Kidney tubule cell (primary cell): ENCODE measurements around the gene BANP.
"Not testable (repeated sequence)": the region's sequence is repeated elsewhere in the genome, so short reads cannot be mapped to it uniquely, and the experiment has no call there.

Experiments
- DNase-seq: peaks from one replicate; pipeline ENCODE4 v3.0.0-alpha.2; 2018; ENCODE audit warnings: low spot score

BANP gene

DNA sequence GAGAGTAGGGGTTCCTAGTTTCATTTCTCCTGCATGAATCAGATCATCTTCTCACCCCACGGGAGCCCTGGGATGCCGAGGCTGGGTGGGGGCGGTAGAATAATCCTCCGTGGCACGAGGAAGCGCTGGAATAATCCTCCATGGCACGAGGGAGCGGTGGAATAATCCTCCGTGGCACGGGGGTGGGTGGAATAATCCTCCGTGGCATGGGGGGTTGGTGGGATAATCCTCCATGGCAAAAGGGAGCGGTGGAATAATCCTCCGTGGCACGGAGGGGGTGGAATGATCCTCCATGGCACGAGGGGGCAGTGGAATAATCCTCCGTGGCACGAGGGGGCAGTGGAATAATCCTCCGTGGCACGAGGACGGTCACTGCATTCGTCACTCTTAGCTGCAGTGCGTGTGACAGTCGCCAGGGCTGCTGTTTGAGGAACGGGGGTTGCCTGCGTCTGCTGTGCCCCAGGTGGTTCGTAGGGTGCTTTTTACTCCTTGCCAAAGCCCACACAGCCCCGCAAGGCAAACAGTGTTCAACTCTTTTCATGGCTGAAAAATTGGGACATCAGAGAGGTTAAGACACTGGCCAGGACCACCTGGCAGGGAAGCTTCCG, 152.5 kb downstream of the BANP start:
- no peak for DNase-seq

DNA sequence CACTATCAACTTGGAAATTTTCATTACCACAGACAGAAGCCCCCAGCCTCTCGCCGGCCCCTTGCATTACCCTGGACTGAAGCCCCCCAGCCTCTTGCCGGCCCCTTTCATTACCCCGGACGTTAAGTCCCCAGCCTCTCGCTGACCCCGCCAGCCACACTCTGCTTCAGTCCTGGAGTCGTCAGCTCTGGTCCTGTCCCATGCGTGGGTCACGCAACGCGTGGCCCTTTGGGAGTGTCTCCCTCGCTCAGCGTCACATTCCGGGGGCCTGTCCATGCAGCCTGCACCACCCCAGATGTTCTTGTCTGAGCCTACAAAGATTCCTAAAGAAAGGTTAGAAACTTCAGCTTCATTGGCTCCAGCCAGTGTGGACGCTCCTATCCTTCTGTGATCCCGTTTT, 153.1 kb downstream of the BANP start:
- DNase-seq, result not testable (repeated sequence)

GRCh38 chr16:88105574-88106140, 154.4 kb downstream of the BANP start:
- DNase-seq, result not testable (repeated sequence)

DNA sequence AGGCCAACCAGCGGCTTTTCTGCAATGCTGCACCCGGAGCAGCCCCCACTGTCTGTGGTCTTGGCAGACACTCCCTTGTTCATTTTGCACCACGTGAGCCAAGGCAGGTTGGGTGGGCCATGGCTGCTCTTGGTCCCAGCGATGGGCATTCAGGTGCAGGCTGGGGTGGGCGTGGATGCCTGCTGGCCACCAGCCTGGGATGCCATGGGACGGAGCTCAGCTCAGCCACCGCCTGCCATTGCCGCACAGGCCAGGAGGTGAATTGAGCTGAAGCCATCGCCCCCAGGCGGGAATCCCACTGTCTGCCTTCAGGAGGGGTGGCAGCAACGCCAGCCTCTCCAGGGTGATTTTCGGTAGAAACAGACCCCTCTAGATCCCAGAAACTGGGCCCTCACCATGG, 155.3 kb downstream of the BANP start:
- DNase-seq, result not testable (repeated sequence)

DNA sequence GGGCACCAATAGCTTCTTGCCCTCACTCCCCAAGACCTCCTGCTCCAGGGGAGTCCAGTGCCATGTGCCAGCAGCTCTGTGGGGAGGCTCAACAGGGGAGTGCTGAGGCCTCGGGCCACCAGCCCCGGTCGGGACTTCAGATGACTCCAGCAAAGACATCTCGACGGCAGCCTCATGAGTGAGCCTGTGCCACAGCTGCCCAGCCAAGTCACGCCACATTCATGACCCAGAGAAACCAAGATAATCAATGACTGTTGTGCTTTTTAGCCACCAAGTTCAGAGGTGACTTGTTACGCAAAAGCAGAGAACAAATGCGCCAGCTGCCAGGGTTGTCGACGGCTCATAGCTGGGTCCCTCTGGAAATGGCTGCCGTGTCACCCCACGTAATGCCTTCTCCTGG, 157.5 kb downstream of the BANP start:
- no peak for DNase-seq

DNA sequence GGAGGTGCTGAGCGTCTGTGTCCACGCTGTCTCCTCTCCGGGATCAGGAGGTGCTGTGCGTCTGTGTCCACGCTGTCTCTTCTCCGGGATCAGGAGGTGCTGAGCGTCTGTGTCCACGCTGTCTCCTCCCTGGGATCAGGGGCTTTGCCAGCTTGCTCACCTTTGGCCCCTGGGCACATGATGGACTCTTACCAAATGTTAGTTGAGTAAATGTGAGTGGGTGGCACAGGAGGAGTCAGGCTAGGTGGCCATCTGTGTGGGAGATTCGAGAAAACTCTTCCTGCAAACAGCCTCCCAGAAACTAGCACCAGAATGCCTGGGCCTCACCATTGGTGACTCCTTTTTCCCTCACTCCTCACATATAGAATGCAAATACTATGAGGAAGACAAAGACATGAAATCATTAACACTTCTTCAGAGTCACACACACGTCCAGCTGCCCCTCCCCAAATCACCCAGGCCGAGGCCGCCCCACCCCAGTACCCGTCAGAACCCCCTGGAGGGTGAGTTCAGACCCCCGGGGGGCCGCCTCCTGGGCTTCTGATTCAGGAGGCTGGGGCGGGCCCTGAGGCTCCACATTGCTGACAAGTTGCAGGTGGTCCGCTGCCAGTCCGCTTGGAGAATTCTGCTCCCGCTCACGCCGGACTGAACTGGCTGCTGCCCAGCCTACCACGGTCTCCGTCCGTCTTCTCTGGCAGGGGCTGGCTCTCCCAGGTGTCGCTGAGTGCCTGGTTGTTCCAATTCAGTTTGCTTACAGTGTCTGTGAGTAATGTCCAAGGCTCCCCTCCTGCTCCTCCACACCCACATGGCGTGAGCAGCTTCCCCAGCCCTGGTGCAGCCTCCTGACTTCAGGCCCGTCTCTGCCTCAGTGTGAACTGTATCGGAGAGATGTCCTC, 158.7 kb downstream of the BANP start:
- peak; percentile 9 for DNase-seq

- DNase-seq, result not testable (repeated sequence)
Observed at GRCh38 chr16:88110875-88111494, 159.8 kb downstream of the BANP start.

- DNase-seq, result not testable (repeated sequence)
Observed at GRCh38 chr16:88111976-88112375, 160.7 kb downstream of the BANP start.

- DNase-seq, result no peak
Observed at GRCh38 chr16:88113545-88114045, 162.4 kb downstream of the BANP start.

DNA sequence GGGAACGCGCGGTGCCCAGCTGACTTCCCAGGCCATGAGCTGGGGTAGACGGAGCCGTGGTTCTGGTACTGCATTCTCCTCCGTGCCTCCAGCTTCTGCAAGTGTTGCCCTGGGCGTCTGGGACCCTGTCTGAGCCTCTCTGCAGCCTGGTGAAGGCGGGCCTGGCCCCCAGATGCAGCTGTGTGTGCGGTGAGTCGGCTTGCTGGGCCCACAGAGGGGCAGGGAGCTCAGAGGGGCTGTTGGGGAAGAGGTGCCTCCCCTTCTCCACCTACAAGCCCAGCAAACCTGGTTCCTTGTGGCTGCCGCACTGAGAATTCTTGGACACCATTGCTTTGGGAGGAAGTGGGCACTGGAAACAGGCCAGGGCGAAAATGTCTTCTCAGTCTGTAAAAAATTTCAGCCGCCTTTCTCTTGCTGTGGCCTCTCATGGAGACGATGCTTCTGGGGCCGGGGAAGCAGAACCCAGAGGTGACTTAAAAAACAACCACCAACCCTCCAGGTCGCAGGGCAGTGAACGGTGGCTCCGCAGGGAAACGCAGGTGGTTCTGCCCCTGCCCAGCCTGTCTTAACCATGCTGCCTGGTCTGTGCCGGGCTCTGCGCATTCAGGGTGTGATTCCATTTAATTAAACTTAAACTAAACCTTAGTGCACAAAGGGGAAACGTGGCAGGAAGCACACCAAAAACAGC, 163.5 kb downstream of the BANP start:
- DNase-seq, result not testable (repeated sequence)

- no peak for DNase-seq
Observed at GRCh38 chr16:88116121-88116520, 164.9 kb downstream of the BANP start.

DNA sequence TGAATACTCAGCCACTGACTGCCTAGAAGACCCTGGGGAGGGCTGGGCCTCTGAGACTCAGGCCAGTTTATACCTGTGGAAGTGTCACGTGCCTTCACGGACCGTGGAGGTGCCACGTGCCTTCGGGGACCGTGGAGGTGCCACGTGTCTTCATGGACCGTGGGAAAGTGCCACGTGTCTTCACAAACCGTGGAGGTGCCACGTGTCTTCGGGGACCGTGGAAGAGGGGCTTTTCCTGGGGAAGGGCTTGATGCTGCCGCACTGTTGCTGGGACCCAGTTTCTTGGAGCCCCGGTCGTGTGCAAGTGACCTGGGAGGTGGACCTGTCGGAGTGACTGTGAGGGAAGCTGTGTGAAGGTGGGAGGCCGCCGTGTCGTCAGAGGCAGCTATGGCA, 166.2 kb downstream of the BANP start:
- no peak for DNase-seq

DNA sequence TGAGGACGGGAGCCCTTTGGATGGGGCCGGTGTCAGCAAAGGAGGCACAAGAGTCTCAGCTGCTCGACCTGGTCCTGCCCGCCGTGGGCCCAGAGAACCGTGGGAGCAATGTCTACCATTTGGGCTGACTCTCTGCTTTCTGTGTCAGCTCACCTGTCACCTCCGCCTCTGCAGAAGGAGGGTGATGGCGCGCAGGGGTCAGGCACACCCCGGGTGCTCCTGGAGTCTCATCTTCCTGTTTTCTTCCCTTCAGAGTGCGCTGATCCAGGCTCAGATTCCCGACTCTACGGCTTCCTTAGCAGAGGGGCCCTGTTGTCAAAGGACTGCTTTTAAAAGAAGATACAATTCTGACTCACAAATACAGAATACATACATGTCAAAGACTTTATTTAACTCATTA, 167.1 kb downstream of the BANP start:
- DNase-seq, result no peak

- peak; percentile 60 for DNase-seq
Observed at GRCh38 chr16:88118852-88119741, 167.9 kb downstream of the BANP start.

DNA sequence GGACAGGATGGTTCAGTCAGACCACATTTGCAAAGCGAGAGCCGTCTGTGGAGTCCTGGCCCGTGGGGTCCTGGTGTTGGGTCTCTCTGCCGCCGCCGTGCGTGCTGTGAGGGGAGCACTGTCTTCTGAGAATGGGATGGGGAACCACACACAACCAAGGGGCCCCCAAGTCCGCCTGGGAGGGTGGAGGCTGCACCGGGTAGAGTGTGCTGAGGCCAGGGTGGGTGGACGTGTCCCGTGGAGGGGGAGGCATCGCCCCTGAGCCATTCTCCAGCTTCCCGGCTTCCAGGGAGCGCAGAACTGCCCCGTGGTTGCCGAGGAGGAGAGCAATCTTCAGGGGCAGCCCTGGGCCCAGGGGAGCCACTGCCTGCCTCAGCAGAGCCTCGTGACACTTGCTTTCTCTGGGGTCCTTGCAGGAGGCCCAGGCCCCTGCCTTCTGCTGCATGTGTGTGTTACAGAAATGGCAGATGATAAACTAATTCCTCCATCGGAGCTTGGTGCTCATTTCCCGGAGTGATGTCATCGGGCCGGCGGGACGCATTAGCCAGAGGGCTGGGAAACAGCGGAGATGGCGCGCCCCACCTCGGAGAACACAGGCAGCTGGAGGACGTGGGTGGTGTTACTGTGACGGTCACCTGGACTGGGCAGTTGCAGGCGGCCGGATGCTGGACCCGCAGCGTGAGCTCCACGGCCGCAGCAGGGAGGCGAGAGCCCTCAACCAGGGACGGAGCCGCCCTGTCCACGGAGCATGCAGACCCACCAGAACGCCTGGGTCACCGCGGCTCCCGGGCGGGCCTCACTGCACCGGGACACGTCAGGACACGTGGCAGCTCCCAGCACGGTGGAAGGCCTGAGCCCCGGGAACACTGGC, 168.9 kb downstream of the BANP start:
- DNase-seq, result not testable (repeated sequence)

GRCh38 chr16:88120812-88121211, 169.6 kb downstream of the BANP start:
- no peak for DNase-seq

DNA sequence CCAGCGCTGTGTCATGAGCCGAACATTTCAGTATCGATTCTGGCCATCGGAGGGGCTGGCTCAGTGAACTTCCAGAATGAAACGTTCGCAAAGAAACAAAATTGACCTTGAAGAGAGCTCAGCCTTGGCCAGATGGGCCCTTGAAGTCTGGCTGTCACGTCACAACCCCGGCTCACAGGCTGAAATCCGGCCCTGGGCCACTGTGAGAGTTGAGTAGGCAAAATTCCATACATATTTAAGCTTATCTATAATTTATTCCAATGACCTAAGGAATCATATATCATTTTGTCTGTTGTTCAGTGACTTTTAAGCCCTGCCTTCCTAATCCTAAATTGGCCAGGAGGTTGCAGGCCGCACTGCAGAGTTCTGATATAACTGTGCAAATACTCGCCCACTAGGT, 170.2 kb downstream of the BANP start:
- DNase-seq, result not testable (repeated sequence)

- no peak for DNase-seq
Observed at GRCh38 chr16:88121886-88122580, 170.8 kb downstream of the BANP start.
